ENCODE measurements around the gene REV3L.

Gene REV3L

DNA sequence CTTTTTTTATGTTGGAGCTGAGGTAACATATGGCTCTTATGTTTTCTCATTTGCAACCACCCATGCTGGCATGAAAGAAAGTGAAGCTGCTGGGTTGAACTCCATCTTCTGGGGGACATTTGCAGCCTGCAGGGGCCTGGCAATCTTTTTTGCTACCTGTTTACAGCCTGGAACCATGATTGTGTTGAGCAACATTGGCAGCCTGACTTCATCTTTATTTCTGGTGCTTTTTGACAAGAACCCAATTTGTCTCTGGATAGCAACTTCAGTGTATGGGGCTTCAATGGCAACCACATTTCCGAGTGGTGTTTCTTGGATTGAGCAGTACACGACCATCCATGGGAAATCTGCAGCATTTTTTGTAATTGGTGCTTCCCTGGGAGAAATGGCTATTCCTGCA is 216.7 kb downstream of the REV3L start:
- TF ChIP-seq, protein P1, sequence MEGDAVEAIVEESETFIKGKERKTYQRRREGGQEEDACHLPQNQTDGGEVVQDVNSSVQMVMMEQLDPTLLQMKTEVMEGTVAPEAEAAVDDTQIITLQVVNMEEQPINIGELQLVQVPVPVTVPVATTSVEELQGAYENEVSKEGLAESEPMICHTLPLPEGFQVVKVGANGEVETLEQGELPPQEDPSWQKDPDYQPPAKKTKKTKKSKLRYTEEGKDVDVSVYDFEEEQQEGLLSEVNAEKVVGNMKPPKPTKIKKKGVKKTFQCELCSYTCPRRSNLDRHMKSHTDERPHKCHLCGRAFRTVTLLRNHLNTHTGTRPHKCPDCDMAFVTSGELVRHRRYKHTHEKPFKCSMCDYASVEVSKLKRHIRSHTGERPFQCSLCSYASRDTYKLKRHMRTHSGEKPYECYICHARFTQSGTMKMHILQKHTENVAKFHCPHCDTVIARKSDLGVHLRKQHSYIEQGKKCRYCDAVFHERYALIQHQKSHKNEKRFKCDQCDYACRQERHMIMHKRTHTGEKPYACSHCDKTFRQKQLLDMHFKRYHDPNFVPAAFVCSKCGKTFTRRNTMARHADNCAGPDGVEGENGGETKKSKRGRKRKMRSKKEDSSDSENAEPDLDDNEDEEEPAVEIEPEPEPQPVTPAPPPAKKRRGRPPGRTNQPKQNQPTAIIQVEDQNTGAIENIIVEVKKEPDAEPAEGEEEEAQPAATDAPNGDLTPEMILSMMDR (IDR thresholded peaks at IDR 0.05; ENCODE audit: poor library complexity, severe bottlenecking), result no peak

DNA sequence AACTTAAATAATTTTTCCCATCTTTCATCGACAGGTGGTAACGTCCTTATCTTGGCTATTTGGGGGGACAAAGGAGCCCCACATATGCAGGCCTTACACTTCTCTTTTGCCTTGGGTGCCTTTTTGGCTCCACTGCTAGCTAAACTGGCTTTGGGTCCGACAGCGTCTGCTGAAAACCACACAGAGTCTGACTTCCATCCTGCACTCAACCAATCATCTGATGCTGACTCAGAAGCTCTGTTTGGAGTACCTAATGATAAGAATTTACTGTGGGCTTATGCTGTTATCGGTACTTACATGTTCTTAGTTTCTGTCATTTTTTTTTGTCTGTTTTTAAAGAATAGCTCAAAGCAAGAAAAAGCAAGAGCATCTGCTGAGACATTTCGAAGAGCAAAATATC is 217.2 kb downstream of the REV3L start:
- TF ChIP-seq, protein P1 (IDR thresholded peaks at IDR 0.05; ENCODE audit: poor library complexity, severe bottlenecking), result no peak

More for the DNA sequence above, 216.7 kb downstream of the REV3L start:
- Histone ChIP-seq H3K4me1 (ENCODE audit: insufficient read depth, poor library complexity, severe bottlenecking) (peaks cover 9% of the 10 kb centered on the region), H3K4me3 (ENCODE audit: severe bottlenecking) (no peak overlapping the region), H3K27ac (ENCODE audit: poor library complexity, severe bottlenecking) (no peak overlapping the region), H3K27me3 (ENCODE audit: insufficient read depth, poor library complexity, severe bottlenecking) (no peaks in the 10 kb centered on the region), H3K36me3 (ENCODE audit: low read depth) (peaks cover 57% of the 10 kb centered on the region), H3K9me3 (ENCODE audit: severe bottlenecking) (no peaks in the 10 kb centered on the region)
- DNase-seq (ENCODE audit: low spot score), result no peak
- no peak for ATAC-seq (ENCODE audit: low read depth)

DNA sequence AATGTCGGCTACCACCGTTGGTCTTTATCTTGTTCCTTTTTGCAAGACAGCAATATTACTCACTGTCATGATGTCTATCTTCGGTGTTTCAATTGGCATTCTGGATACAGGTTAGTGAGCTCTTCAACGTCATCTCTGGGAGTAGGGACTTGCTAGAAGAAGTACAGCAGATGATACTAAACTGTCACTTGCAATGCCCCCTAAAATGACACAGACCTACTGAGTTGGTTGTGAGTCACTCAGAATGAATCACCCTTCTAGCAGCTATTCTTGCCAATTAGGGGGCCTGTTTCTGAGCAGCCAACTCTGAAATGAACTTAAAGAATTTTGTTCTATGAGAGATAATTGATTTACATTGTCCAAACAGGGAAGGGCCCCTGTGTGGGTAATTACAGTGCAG is 219.2 kb downstream of the REV3L start:
- H3K4me3 ChIP-seq (ENCODE audit: severe bottlenecking), result no peak overlapping the region
- H3K27ac ChIP-seq (ENCODE audit: poor library complexity, severe bottlenecking), result no peak overlapping the region
- no peaks in the 10 kb centered on the region for H3K27me3 ChIP-seq (ENCODE audit: insufficient read depth, poor library complexity, severe bottlenecking)
- H3K4me1 ChIP-seq (ENCODE audit: insufficient read depth, poor library complexity, severe bottlenecking), result peaks cover 14% of the 10 kb centered on the region
- no peaks in the 10 kb centered on the region for H3K9me3 ChIP-seq (ENCODE audit: severe bottlenecking)
- TF ChIP-seq, protein P1 (IDR thresholded peaks at IDR 0.05; ENCODE audit: poor library complexity, severe bottlenecking), result no peak
- no peak for ATAC-seq (ENCODE audit: low read depth)
- DNase-seq (ENCODE audit: low spot score), result no peak
- H3K36me3 ChIP-seq (ENCODE audit: low read depth), result peaks cover 57% of the 10 kb centered on the region

More for the DNA sequence above, 217.2 kb downstream of the REV3L start:
- no peak for DNase-seq (ENCODE audit: low spot score)
- H3K9me3 ChIP-seq (ENCODE audit: severe bottlenecking), result no peaks in the 10 kb centered on the region
- no peak overlapping the region for H3K4me3 ChIP-seq (ENCODE audit: severe bottlenecking)
- peaks cover 9% of the 10 kb centered on the region for H3K4me1 ChIP-seq (ENCODE audit: insufficient read depth, poor library complexity, severe bottlenecking)
- peaks cover 57% of the 10 kb centered on the region for H3K36me3 ChIP-seq (ENCODE audit: low read depth)
- H3K27me3 ChIP-seq (ENCODE audit: insufficient read depth, poor library complexity, severe bottlenecking), result no peaks in the 10 kb centered on the region
- no peak overlapping the region for H3K27ac ChIP-seq (ENCODE audit: poor library complexity, severe bottlenecking)
- no peak for ATAC-seq (ENCODE audit: low read depth)

DNA sequence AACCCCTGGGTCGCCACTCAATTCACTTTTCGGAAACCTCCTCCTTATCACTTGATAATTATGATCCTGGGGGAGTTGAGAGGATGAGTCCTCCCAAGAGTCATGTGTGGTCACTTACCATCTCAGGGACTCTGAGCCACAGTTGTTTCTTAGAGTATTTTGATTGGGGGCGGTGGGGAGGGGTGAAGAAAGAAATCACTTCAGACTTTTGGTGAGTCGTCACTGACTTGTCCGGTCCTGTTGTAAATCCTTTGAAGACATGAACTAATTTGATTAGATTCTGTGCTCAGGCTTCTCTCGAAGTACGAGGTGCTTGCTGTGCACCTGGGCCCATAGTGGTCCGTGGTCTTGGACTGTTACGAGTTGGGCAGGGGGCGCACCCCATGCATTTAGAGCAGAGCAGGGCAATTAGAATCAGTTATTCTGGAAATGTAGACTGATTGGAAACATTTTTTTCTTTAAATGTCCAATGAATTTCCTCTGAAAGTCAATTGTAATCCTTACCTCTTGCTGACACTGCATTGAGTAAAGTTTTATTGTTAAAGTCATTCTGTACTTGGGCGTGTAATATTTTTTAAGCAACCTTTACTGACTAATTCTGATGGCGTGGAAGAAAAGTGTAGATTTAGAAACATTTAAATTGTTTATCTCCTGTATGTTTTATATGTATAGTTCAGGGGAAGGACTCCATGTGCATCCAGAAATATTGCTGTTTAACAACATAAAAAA is 222.3 kb downstream of the REV3L start:
- H3K4me3 ChIP-seq (ENCODE audit: severe bottlenecking), result peak overlapping the region; percentile 60
- ATAC-seq (ENCODE audit: low read depth) (peak; percentile 25), DNase-seq (ENCODE audit: low spot score) (no peak)
- peaks cover 14% of the 10 kb centered on the region for H3K4me1 ChIP-seq (ENCODE audit: insufficient read depth, poor library complexity, severe bottlenecking)
- TF ChIP-seq, protein P1 (IDR thresholded peaks at IDR 0.05; ENCODE audit: poor library complexity, severe bottlenecking), result no peak
- peak overlapping the region; percentile 53 for H3K27ac ChIP-seq (ENCODE audit: poor library complexity, severe bottlenecking)
- peaks cover 28% of the 10 kb centered on the region for H3K36me3 ChIP-seq (ENCODE audit: low read depth)
- H3K27me3 ChIP-seq (ENCODE audit: insufficient read depth, poor library complexity, severe bottlenecking), result no peaks in the 10 kb centered on the region
- no peaks in the 10 kb centered on the region for H3K9me3 ChIP-seq (ENCODE audit: severe bottlenecking)

Data from RWPE2 (cell line).